RKO (cell line): ENCODE results near the gene NRBF2.
A peak's percentile ranks its signal among the peaks of the same experiment; 100 is the strongest.

Experiments
- DNase-seq: peaks from one replicate; pipeline ENCODE4 v3.0.0-alpha.2; 2016; ENCODE audit warnings: low spot score

NRBF2 gene

GRCh38 chr10:63164166-63164623, 31.1 kb downstream of the NRBF2 start:
- no peak for DNase-seq

GRCh38 chr10:63165249-63165648, 32.1 kb downstream of the NRBF2 start:
- DNase-seq, result no peak

GRCh38 chr10:63166742-63167258, 33.7 kb downstream of the NRBF2 start:
- DNase-seq, result peak; percentile 82

- DNase-seq, result no peak
Measured at GRCh38 chr10:63168821-63169462, 35.8 kb downstream of the NRBF2 start.

GRCh38 chr10:63169624-63170023, 36.5 kb downstream of the NRBF2 start:
- DNase-seq, result no peak

- DNase-seq, result no peak
Measured at GRCh38 chr10:63171255-63171855, 38.2 kb downstream of the NRBF2 start.

- DNase-seq, result no peak
Measured at GRCh38 chr10:63171926-63172325, 38.8 kb downstream of the NRBF2 start.

- no peak for DNase-seq
Measured at GRCh38 chr10:63173468-63174232, 40.5 kb downstream of the NRBF2 start.

GRCh38 chr10:63175534-63175933, 42.4 kb downstream of the NRBF2 start:
- DNase-seq, result no peak

- DNase-seq, result no peak
Measured at GRCh38 chr10:63192826-63193225, 59.7 kb downstream of the NRBF2 start.

GRCh38 chr10:63197344-63198092, 64.4 kb downstream of the NRBF2 start:
- no peak for DNase-seq

GRCh38 chr10:63199716-63200115, 66.6 kb downstream of the NRBF2 start:
- DNase-seq, result no peak

GRCh38 chr10:63200431-63200830, 67.3 kb downstream of the NRBF2 start:
- no peak for DNase-seq

- no peak for DNase-seq
Measured at GRCh38 chr10:63201118-63201517, 68.0 kb downstream of the NRBF2 start.
